Cerebellar nuclear complex (tissue), 1 donor: ENCODE results near the gene CHAD.
"Not testable (repeated sequence)": the region's sequence is repeated elsewhere in the genome, so short reads cannot be mapped to it uniquely, and the experiment has no call there.

Source experiments
- DNase-seq, 2 experiments: peaks; one replicate each; lab custom pipeline; 2025; lab: John Stamatoyannopoulos, UW

The CHAD gene

DNA sequence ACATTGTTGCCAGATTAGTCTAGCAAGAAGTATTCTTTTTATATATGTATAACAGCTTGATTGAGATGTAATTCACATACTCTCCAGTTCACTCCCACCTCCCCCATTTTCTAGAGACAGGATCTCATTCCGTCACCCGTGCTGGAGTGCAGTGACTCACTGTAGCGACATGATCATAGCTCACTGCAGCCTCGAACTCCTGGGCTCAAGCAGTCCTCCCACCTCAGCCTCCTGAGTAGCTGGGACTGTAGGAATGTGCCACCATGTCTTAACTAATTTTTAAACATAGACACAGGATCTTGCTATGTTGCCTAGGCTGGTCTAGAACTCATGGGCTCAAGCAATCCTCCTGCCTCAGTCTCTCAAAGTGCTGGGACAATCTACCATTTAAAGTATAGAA, 6.7 kb upstream of the CHAD start:
- DNase-seq, result no peak

- DNase-seq, result no peak
Measured at GRCh38 chr17:50474523-50474922, 5.8 kb upstream of the CHAD start.

DNA sequence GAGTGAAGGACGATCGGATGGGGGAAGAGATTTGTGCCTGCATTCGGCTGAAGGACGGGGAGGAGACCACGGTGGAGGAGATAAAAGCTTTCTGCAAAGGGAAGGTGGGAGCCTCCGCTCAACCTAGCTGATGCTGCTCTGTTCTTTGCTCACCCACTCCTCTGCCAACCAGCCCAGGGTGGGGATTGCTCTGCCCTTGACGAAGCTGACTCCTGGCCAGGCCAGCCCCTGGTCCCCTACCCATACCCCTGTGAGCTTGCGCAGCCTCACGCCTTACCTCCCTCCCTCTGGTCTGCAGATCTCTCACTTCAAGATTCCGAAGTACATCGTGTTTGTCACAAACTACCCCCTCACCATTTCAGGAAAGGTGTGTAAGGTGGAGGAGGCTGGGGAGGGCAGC, 5.2 kb upstream of the CHAD start:
- no peak for DNase-seq

DNA sequence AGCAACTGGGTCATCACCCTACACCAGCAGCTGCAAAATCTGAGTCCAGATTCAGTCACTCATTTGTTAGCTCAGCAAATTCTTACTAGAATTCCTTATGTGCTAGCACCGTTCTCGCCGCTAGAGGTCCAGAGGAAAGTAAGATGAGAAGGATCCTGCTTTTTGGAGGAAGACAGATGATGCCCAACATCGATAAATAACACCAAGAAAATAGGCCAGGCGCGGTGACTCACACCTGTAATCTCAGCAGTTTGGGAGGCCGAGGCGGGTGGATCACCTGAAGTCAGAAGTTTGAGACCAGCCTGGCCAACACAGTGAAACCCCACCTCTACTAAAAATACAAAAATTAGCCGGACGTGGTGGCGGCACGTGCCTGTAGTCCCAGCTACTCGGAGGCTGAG, 4.1 kb upstream of the CHAD start:
- DNase-seq, result not testable (repeated sequence)

- no peak for DNase-seq
Measured at GRCh38 chr17:50472286-50472685, 3.6 kb upstream of the CHAD start.

GRCh38 chr17:50471009-50471905, 2.6 kb upstream of the CHAD start:
- no peak for DNase-seq

DNA sequence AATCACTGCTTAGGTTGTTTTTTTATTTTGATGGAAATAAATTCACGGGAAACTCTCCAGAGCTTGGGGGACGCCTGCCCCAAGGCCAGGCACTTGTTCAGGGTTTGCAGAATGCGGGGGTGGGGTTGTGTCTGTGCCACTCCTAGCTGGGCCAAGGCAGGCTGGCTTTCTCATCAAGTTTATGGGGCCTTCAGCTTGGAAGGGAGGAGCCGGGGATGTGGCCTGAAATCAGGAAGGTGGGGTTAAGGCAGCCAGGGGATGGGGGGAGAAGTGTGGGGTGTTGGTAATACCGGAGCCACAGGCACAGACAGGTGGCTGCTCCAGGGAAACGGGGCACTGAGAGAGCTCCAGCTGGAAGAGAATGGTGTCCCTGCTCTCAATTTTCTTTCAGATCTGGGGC, 1.7 kb upstream of the CHAD start:
- no peak for DNase-seq

- DNase-seq, result no peak
Measured at GRCh38 chr17:50469671-50470305, 1.1 kb upstream of the CHAD start.

GRCh38 chr17:50469208-50469605, 527 bp upstream of the CHAD start:
- no peak for DNase-seq

GRCh38 chr17:50467855-50468303, 801 bp downstream of the CHAD start:
- DNase-seq, result no peak

DNA sequence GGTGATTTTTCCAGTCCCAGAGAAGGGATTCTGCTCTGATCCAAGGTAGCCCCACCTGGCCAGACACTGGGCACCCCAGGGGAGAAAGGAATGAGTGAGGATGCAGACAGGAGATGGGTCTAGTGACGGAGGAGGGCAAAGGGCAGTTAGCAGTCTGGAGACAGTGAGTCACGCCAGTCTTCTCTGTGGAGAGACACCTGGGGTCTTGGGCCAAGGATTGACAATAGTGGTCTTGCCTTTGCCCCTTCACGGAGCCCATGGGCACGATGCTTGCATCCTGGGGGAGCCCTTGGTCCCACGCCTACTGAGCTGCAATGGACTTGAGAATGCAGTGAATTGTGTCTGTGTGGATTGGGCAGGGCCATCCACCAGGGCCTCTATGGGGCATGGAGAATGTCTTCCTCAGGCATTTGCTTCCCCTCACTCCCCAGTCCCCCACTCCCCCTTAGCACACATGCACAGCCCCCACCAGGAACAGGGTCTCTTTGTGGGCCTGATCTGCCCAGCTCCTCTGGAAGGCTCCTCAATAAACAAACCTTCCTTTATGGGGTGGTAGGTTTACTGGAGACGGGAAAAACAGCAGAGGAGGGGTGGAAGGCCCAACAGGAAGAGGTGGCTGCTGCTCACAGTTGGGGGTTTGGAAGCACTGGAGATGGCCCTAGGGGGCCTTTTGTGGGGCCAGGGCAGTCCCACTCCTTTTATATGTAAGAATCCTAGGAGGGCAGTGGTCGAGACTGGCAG, 1.4 kb downstream of the CHAD start:
- no peak for DNase-seq

DNA sequence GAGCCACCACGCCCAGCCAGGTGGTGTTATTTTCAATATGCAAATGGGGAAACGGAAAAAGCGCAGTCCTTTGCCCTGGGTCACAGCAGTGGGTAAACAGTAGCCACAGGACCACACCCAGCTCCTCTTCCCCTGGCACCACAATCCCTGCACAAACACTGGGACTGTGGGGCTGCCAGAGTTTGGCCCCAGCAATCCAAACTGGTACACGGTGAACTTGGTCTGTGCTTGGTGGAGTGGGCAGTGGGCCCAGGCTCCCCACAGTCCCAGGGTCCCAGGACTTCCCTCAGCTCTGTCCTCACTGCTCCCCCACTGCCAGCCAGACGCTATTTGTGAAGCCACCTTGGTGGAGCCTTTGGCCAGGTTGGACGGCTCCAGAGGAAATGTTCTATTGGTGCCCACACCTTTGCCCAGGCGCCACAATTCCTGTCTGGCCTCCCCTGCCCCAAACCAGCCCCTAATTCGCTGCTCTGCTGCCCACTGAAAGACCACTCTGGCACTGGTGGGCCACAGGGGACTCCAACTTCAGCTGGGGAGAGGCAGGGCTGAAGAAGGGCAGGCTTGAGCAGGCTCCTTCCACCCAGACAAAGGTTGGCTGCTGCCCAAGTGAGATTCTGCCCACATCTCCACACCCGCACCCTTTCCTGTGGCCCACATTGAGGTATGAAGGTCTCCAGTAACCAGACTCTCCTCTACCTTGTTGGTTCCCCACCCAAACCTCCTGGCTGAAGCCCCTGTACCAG, 2.1 kb downstream of the CHAD start:
- no peak for DNase-seq

GRCh38 chr17:50465635-50466034, 3.0 kb downstream of the CHAD start:
- no peak for DNase-seq

DNA sequence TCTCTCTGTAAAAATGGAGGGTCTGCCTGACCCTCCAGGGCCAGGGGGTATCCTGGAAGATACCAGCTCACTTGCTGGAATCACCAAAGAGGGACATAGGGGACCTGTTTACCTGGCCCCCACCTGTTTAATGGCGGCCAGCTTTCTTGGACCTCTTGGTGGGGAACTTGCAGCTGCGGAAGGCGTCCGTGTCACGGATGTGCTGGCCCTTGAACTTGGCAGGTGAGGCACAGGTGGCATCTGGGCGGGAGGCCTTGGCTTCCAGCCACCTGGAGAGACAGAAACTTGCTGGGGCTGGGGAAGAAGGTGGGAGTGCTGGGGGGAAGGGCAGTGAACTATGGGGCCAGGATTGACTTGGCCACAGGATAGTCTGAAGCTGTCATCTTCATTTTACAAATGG, 3.5 kb downstream of the CHAD start:
- no peak for DNase-seq

- DNase-seq, result no peak
Measured at GRCh38 chr17:50464736-50465135, 3.9 kb downstream of the CHAD start.

GRCh38 chr17:50464121-50464520, 4.6 kb downstream of the CHAD start:
- no peak for DNase-seq

GRCh38 chr17:50462446-50462845, 6.2 kb downstream of the CHAD start:
- DNase-seq, result no peak

DNA sequence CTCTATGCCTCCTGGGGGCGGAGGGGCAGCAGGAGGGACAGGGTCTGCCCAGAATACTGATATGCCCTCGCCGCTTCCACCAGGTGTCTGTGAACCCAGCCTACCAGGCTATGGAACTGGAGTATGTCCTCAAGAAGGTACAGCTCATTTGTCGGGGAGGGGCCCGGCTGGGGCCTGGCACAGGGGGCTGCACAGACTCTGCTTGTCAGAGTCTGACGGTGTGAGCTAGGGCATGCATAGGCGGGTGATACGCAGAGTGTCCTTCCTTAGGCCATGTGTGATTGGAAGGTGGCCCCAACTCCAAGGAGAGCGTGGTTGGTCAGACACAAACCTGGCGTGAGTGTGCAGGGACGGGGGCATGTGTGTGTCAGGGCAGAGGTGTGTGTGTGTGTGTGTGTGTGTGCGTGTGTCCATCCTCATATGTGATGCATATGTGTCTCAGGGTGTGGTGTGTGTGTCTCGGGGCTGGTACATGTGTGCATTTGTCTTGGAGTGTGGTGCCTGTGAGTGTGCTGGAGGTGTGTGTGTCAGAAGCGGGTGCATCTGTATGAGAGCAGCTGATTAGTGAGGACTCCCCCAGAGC, 7.0 kb downstream of the CHAD start:
- DNase-seq, result no peak

DNA sequence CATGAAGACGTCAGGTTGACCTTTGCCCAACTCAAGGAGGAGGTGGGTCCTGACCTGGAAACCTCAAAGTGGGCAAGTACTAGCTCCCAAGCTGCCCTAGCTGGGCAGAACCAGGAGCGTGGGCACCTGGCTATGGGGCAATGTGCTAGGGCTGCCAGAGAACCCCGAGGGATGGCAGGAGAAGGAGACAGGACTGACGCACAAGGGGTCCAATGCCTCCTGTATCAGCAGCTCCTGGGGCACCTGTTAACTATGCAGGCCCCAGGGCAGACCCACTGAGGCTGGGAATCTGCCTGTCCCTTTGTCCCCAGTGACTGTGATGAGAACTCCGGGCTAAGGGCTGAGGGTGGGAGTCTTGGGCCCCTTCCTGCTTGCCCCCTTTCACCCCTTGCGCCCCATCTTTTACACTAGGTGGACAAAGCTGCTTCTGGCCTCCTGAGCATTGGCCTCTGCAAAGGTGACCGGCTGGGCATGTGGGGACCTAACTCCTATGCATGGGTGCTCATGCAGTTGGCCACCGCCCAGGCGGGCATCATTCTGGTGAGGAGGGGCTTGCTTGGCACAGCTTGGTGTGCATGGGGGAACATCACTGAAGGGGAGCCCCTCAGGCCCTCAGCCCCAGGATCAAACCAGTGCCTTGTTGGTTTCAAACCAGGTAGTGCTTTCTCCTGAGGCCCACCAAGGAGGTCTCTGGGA, 7.7 kb downstream of the CHAD start:
- DNase-seq, result no peak

GRCh38 chr17:50459756-50460155, 8.9 kb downstream of the CHAD start:
- no peak for DNase-seq
